ENCODE data around the gene LRRC3B. TPM values are rescaled to one million over a fixed set of nuclear protein-coding genes. Genes with fewer than 3 reads are reported as not detected.
"Not testable (repeated sequence)": the region's sequence is repeated elsewhere in the genome, so short reads cannot be mapped to it uniquely, and the experiment has no call there.

Gene LRRC3B
- polyA plus RNA-seq, 3 donors = not detected

- Mint-ChIP-seq H3K4me3 (no peak overlapping the region), H3K27me3 (ENCODE audit: low read depth in 3 of 3) (peaks cover 0 to 1% (median 0%) of the 10 kb centered on the region in 3 donors), H3K27ac (no peak overlapping the region), H3K9me3 (peaks cover 1 to 19% (median 8%) of the 10 kb centered on the region in 7 donors), H3K36me3 (no peaks in the 10 kb centered on the region), H3K4me1 (no peaks in the 10 kb centered on the region)
- no peak overlapping the region for H3K27ac ChIP-seq (ENCODE audit: low read depth in 1 of 2, low read length in 2 of 2)
- H3K4me3 ChIP-seq (replicated peaks in 1 of 3; ENCODE audit: low read depth in 2 of 3, low read length in 3 of 3) = no peak overlapping the region
- WGBS (ENCODE audit: insufficient coverage) = 73% methylated on average over 3 of the region's 4 CpGs
- H3K27me3 ChIP-seq (ENCODE audit: control insufficient read depth in 2 of 2, insufficient read depth in 2 of 2, low read length in 2 of 2) = no peaks in the 10 kb centered on the region
- H3K4me2 ChIP-seq (replicated peaks; ENCODE audit: extremely low read depth, low read length, poor library complexity, severe bottlenecking) = no peak overlapping the region
- no peaks in the 10 kb centered on the region for H4K20me1 ChIP-seq (ENCODE audit: insufficient read depth, low read length)
- H3K9ac ChIP-seq (ENCODE audit: insufficient read depth, low read length, poor library complexity, severe bottlenecking) = no peak overlapping the region
- no peak for TF ChIP-seq CTCF (IDR thresholded peaks at IDR 0.05)
- H3K79me2 ChIP-seq (ENCODE audit: insufficient read depth, low read length) = no peaks in the 10 kb centered on the region
- no peaks in the 10 kb centered on the region for H3K4me1 ChIP-seq (ENCODE audit: control insufficient read depth in 1 of 2, insufficient read depth in 2 of 2, low read length in 2 of 2)
- H3K9me3 ChIP-seq (replicated peaks in 1 of 2; ENCODE audit: control insufficient read depth in 1 of 2, insufficient read depth in 1 of 2, low read length in 2 of 2) = peaks cover 0 to 18% of the 10 kb centered on the region in 2 donors
- no peak overlapping the region for H2AFZ ChIP-seq (ENCODE audit: insufficient read depth, low read depth, low read length, poor library complexity, severe bottlenecking)
- no peak for DNase-seq
- intact Hi-C loops (cut with micrococcal nuclease) = no loop called here
- no peaks in the 10 kb centered on the region for H3K36me3 ChIP-seq (replicated peaks in 1 of 2; ENCODE audit: control insufficient read depth in 1 of 2, insufficient read depth in 2 of 2, low read length in 2 of 2)
Observed at GRCh38 chr3:26592451-26592850, 30.1 kb upstream of the LRRC3B start.

- H3K4me1 Mint-ChIP-seq = no peaks in the 10 kb centered on the region
- H3K36me3 Mint-ChIP-seq = no peaks in the 10 kb centered on the region
Observed at GRCh38 chr3:26596335-26596734, 26.2 kb upstream of the LRRC3B start.

GRCh38 chr3:26603311-26603710, 19.3 kb upstream of the LRRC3B start:
- intact Hi-C loops (cut with micrococcal nuclease); H3K27me3 ChIP-seq (ENCODE audit: control insufficient read depth in 2 of 2, insufficient read depth in 2 of 2, low read length in 2 of 2); H3K4me1 ChIP-seq (ENCODE audit: control insufficient read depth in 1 of 2, insufficient read depth in 2 of 2, low read length in 2 of 2); H2AFZ ChIP-seq (ENCODE audit: insufficient read depth, low read depth, low read length, poor library complexity, severe bottlenecking); H3K27ac Mint-ChIP-seq; H3K9ac ChIP-seq (ENCODE audit: insufficient read depth, low read length, poor library complexity, severe bottlenecking); H3K79me2 ChIP-seq (ENCODE audit: insufficient read depth, low read length); H3K4me2 ChIP-seq (replicated peaks; ENCODE audit: extremely low read depth, low read length, poor library complexity, severe bottlenecking); H3K4me1 Mint-ChIP-seq; H3K27ac ChIP-seq (ENCODE audit: low read depth in 1 of 2, low read length in 2 of 2); H4K20me1 ChIP-seq (ENCODE audit: insufficient read depth, low read length); H3K36me3 ChIP-seq (replicated peaks in 1 of 2; ENCODE audit: control insufficient read depth in 1 of 2, insufficient read depth in 2 of 2, low read length in 2 of 2); H3K36me3 Mint-ChIP-seq; H3K4me3 ChIP-seq (replicated peaks in 1 of 3; ENCODE audit: low read depth in 2 of 3, low read length in 3 of 3); H3K27me3 Mint-ChIP-seq (ENCODE audit: low read depth in 3 of 3); DNase-seq; H3K4me3 Mint-ChIP-seq: not testable (repeated sequence)
- H3K9me3 Mint-ChIP-seq = peaks cover 4 to 19% (median 18%) of the 10 kb centered on the region in 7 donors
- peaks cover 14 to 28% of the 10 kb centered on the region in 2 donors for H3K9me3 ChIP-seq (replicated peaks in 1 of 2; ENCODE audit: control insufficient read depth in 1 of 2, insufficient read depth in 1 of 2, low read length in 2 of 2)
- WGBS (ENCODE audit: insufficient coverage) = 83% methylated on average over 1 of the region's 1 CpG

More at GRCh38 chr3:26596335-26596734, 26.2 kb upstream of the LRRC3B start:
- peaks cover 3 to 12% (median 7%) of the 10 kb centered on the region in 7 donors for H3K9me3 Mint-ChIP-seq
- intact Hi-C loops (cut with micrococcal nuclease) = no loop called here
- H3K36me3 ChIP-seq (replicated peaks in 1 of 2; ENCODE audit: control insufficient read depth in 1 of 2, insufficient read depth in 2 of 2, low read length in 2 of 2) = no peaks in the 10 kb centered on the region
- no peaks in the 10 kb centered on the region for H3K79me2 ChIP-seq (ENCODE audit: insufficient read depth, low read length)
- no peak overlapping the region for H3K27ac Mint-ChIP-seq
- TF ChIP-seq CTCF (IDR thresholded peaks at IDR 0.05) = no peak
- no peaks in the 10 kb centered on the region for H4K20me1 ChIP-seq (ENCODE audit: insufficient read depth, low read length)
- H2AFZ ChIP-seq (ENCODE audit: insufficient read depth, low read depth, low read length, poor library complexity, severe bottlenecking) = no peak overlapping the region
- H3K27me3 ChIP-seq (ENCODE audit: control insufficient read depth in 2 of 2, insufficient read depth in 2 of 2, low read length in 2 of 2) = no peaks in the 10 kb centered on the region
- H3K27ac ChIP-seq (ENCODE audit: low read depth in 1 of 2, low read length in 2 of 2) = no peak overlapping the region
- peaks cover 12 to 18% of the 10 kb centered on the region in 2 donors for H3K9me3 ChIP-seq (replicated peaks in 1 of 2; ENCODE audit: control insufficient read depth in 1 of 2, insufficient read depth in 1 of 2, low read length in 2 of 2)
- 20% methylated on average over 1 of the region's 3 CpGs for WGBS (ENCODE audit: insufficient coverage)
- no peak for DNase-seq
- H3K9ac ChIP-seq (ENCODE audit: insufficient read depth, low read length, poor library complexity, severe bottlenecking) = no peak overlapping the region
- H3K4me2 ChIP-seq (replicated peaks; ENCODE audit: extremely low read depth, low read length, poor library complexity, severe bottlenecking) = no peak overlapping the region
- H3K4me1 ChIP-seq (ENCODE audit: control insufficient read depth in 1 of 2, insufficient read depth in 2 of 2, low read length in 2 of 2) = no peaks in the 10 kb centered on the region
- no peak overlapping the region for H3K4me3 ChIP-seq (replicated peaks in 1 of 3; ENCODE audit: low read depth in 2 of 3, low read length in 3 of 3)
- H3K4me3 Mint-ChIP-seq = no peak overlapping the region
- H3K27me3 Mint-ChIP-seq (ENCODE audit: low read depth in 3 of 3) = peaks cover 0 to 1% (median 0%) of the 10 kb centered on the region in 3 donors
